Stimulated activated CD8-positive, alpha-beta memory T cell treated with anti-CD3 and anti-CD28 coated beads, Interleukin-7, amount 100 ng/mL, for 4 hours (primary cell): Measurements from ENCODE around the gene RHOH.

Experiments
- DNase-seq, 2 donors: peaks; one replicate each; pipeline ENCODE4 v3.0.0-alpha.2; 2020; ENCODE audit warnings: low read depth in 2 of 2

The RHOH gene

GRCh38 chr4:40295572-40295971 is 98.7 kb downstream of the RHOH start:
- DNase-seq: no peak
